ENCODE data around the gene TTC21B.

GRCh38 chr2:165891345-165891744, 62.2 kb downstream of the TTC21B start:
- no peak for TF ChIP-seq CTCF (IDR thresholded peaks at IDR 0.05; ENCODE audit: borderline replicate concordance, extremely low read depth, low read length, poor library complexity, severe bottlenecking)
- no peak for TF ChIP-seq EZH2 (IDR thresholded peaks at IDR 0.05; ENCODE audit: borderline replicate concordance, low read depth, low read length, severe bottlenecking)
